ENCODE data around the gene MRI1. TPM values are rescaled to one million over a fixed set of nuclear protein-coding genes. Genes with fewer than 3 reads are reported as not detected.

MRI1 gene
- total RNA-seq (10 to 100 TPM in 2 of 4 donors, 1 to 10 TPM in 2; 6.4 to 11.0 (median 9.3) TPM), polyA plus RNA-seq (10 to 100 TPM in 1 of 3 donors, 1 to 10 TPM in 2; 9.4 to 11.2 (median 9.6) TPM)
- long read RNA-seq, donor 1, partial matches to known transcripts: 1 of 2 reads
- long read RNA-seq, donor 1, other reads (novel, unspliced or antisense): 0 of 2 reads
- long read RNA-seq, donor 2, transcript MRI1-201 (6 exons, 1,735 nt): major isoform, 8 of 15 reads
- long read RNA-seq, donor 2, partial matches to known transcripts: 1 of 15 reads
- long read RNA-seq, donor 2, other reads (novel, unspliced or antisense): 6 of 15 reads

DNA sequence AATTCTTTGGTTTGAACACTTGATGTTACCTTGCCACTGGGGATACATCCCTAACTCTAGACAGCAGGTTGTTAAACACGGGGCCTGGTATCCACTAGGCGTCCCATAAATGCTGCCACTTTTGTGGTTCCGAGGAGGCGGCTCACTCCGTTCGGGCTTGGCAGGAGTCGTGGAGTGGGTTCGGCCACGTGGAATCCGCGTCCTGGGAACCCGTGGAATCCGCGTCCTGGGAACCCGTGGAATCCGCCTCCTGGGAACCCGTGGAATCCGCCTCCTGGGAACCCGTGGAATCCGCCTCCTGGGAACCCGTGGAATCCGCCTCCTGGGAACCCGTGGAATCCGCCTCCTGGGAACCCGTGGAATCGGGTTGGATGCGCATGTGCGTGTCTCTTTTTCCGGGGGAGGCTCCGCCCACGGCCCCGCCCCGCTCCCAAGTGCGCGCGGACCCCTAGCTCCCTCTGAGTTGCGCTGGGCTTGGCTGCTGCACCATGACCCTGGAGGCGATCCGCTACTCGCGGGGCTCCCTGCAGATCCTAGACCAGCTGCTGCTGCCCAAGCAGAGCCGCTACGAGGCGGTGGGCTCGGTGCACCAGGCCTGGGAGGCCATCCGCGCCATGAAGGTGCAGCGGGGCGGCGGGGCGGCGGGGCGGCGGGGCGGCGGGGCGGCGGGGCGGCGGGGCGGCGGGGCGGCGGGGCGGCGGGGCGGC lies at the start of gene MRI1:
Gene MRI1, plus strand, starts transcription at position 422 of the 707 bp plus-strand sequence. Its CDS starts 67 bp downstream, at position 489.
- peak; percentile 81 to 93 (median 88) for ATAC-seq
- Histone ChIP-seq H3K36me3 (ENCODE audit: insufficient read depth in 1 of 2, low read depth in 1 of 2) (peaks cover 0 to 58% of the 10 kb centered on the region in 2 donors), H3K27me3 (ENCODE audit: insufficient read depth in 3 of 3, low read length in 2 of 3) (no peaks in the 10 kb centered on the region), H3K4me1 (peaks cover 4% of the 10 kb centered on the region), H3K27ac (peak within 1 kb of the TSS; percentile 66), H3K4me3 (peak within 1 kb of the TSS; percentile 84), H3K9me3 (no peaks in the 10 kb centered on the region)
- intact Hi-C loops (cut with DNase I): no loop called here
- WGBS, 3 donors: 0 to 8% (median 1%) methylated on average over 44 to 61 of the region's 67 CpGs
- TF ChIP-seq, protein P1, sequence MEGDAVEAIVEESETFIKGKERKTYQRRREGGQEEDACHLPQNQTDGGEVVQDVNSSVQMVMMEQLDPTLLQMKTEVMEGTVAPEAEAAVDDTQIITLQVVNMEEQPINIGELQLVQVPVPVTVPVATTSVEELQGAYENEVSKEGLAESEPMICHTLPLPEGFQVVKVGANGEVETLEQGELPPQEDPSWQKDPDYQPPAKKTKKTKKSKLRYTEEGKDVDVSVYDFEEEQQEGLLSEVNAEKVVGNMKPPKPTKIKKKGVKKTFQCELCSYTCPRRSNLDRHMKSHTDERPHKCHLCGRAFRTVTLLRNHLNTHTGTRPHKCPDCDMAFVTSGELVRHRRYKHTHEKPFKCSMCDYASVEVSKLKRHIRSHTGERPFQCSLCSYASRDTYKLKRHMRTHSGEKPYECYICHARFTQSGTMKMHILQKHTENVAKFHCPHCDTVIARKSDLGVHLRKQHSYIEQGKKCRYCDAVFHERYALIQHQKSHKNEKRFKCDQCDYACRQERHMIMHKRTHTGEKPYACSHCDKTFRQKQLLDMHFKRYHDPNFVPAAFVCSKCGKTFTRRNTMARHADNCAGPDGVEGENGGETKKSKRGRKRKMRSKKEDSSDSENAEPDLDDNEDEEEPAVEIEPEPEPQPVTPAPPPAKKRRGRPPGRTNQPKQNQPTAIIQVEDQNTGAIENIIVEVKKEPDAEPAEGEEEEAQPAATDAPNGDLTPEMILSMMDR (IDR thresholded peaks at IDR 0.05): no peak
- DNase-seq: peak; percentile 86 to 89

DNA sequence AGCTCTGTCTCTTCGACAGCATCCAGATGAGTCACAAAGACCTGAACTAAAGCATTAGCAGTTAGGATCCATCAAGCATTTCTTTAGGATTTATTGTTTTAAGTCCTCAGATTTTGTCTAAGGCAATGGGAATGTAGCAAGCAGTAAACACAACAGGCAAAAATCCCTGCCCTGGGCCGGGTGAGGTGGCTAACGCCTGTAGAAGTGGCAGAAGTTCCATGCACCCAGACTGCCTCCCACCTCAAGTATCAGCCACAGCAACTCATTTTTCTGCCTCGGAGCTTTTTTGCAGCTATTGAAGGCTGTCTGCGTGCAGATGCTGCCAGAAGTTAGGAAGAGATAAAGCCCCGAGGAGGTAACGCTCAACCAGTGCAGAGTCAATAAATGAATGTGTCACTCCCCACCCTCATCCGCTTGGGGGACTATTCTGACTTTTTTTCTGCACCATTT lies 47.1 kb upstream of the MRI1 start:
- Histone ChIP-seq H3K27ac (no peak overlapping the region), H3K4me3 (no peak overlapping the region), H3K27me3 (ENCODE audit: insufficient read depth in 3 of 3, low read length in 2 of 3) (peaks cover 0 to 11% (median 4%) of the 10 kb centered on the region in 3 donors), H3K9me3 (no peaks in the 10 kb centered on the region), H3K36me3 (ENCODE audit: insufficient read depth in 1 of 2, low read depth in 1 of 2) (no peaks in the 10 kb centered on the region), H3K4me1 (no peaks in the 10 kb centered on the region)
- ATAC-seq (no peak), DNase-seq (no peak)
- TF ChIP-seq, protein P1 (IDR thresholded peaks at IDR 0.05): no peak
- intact Hi-C loops (cut with DNase I): no loop called here
- WGBS, 3 donors: 37 to 48% (median 43%) methylated on average over 8 of the region's 8 CpGs

- intact Hi-C loops (cut with DNase I): no loop called here
- ATAC-seq (no peak), DNase-seq (no peak)
- H3K36me3 ChIP-seq (ENCODE audit: insufficient read depth in 1 of 2, low read depth in 1 of 2): no peaks in the 10 kb centered on the region
- TF ChIP-seq, protein P1 (IDR thresholded peaks at IDR 0.05): no peak
- no peaks in the 10 kb centered on the region for H3K4me1 ChIP-seq
- no peak overlapping the region for H3K4me3 ChIP-seq
- no peaks in the 10 kb centered on the region for H3K9me3 ChIP-seq
- peaks cover 0 to 11% (median 0%) of the 10 kb centered on the region in 3 donors for H3K27me3 ChIP-seq (ENCODE audit: insufficient read depth in 3 of 3, low read length in 2 of 3)
- WGBS, 3 donors: 12 to 18% (median 16%) methylated on average over 9 of the region's 9 CpGs
- H3K27ac ChIP-seq: no peak overlapping the region
These were observed 45.6 kb upstream of the MRI1 start for GRCh38 chr19:13718733-13719132.

- DNase-seq (no peak), ATAC-seq (no peak)
- Histone ChIP-seq H3K4me1 (no peaks in the 10 kb centered on the region), H3K9me3 (no peaks in the 10 kb centered on the region), H3K27ac (no peak overlapping the region), H3K27me3 (ENCODE audit: insufficient read depth in 3 of 3, low read length in 2 of 3) (peaks cover 0 to 11% (median 0%) of the 10 kb centered on the region in 3 donors), H3K4me3 (no peak overlapping the region), H3K36me3 (ENCODE audit: insufficient read depth in 1 of 2, low read depth in 1 of 2) (no peaks in the 10 kb centered on the region)
- WGBS, 3 donors: 55 to 61% (median 56%) methylated on average over 6 of the region's 6 CpGs
- TF ChIP-seq, protein P1 (IDR thresholded peaks at IDR 0.05): no peak
- intact Hi-C loops (cut with DNase I): loop anchor here in 1 of 2 donors (5.0 kb wide), 1 partner anchor 125 kb away; no protein-coding TSS in a partner anchor
These were observed 42.2 kb upstream of the MRI1 start for GRCh38 chr19:13722146-13722545.

Data from psoas muscle (tissue), 8 donors.